Daoy (cell line): Measurements from ENCODE around the gene UVRAG. TPM values are rescaled to one million over a fixed set of nuclear protein-coding genes. Genes with fewer than 3 reads are reported as not detected.
A peak's percentile ranks its signal among the peaks of the same experiment; 100 is the strongest.
"Not testable (repeated sequence)": the region's sequence is repeated elsewhere in the genome, so short reads cannot be mapped to it uniquely, and the experiment has no call there.

ENCODE experiments used
- DNase-seq: peaks from one replicate; pipeline ENCODE4 v3.0.0-alpha.2; 2015; ENCODE audit warnings: low read depth
- total RNA-seq: library from RNA; depleted of rRNA; stranded (reverse); fragments of >200 nt; shearing (Covaris generic); gene quantifications from 2 replicates; pipeline ENCODE4 v1.2.3, GENCODE V29; 2014

The UVRAG gene
- total RNA-seq, 1 experiment from 2014 or later = 9.9 TPM

DNA sequence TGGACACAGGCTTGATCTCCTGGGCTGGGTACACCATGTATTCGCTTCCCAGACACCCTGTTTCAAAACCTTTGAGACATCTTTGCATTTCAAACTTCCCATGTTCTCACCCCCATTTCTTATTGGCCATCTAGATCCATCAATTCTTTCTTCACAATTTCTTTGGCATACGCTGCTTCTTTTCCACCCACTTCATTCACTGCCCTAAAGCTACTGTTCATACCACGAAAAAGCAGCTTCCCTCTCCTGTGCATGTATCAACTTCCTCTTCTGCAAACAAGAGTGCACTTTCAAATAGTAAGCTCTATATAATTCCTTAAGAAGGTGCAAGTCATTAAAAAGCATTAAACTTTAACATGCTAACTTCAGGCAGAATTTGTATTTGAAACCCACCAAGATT lies 21.4 kb downstream of the UVRAG start:
- DNase-seq = no peak

DNA sequence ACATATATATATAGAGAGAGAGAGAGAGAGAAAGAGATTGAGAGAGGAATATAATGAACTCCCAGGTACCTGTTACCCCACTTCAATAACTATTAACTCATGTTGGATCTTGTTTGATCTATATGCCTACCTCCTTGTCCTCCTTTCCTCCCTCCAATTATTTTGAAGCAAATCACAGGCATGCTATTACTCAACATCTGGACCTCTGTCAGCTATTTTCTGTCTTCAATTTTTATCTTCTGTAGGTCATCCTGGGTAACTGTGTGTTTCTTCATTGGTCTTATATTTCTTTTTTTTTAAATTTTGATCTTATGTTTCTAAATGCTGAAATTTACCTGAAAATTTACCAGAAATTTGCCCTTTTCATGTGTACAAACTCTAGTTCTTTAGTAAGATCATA lies 24.8 kb downstream of the UVRAG start:
- DNase-seq = no peak

DNA sequence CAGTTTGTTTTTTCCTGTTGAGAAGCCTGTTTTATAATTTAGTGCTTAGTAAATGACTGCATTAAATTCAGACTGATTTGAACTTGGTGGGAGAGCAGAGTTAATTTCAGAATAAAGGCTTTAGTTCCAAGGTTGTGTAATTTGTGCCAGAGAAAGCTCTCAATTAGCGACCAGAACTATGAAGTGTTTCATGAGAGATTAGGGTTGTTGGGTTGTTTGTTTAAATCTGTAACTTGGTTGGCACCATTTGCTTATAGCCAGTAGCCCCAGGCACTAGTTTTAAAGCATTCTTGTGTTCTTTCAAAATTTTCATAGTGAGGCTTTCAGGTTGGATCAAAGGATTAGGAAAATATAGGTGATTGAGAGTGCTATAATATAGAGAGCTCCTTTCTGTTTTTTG lies 25.5 kb downstream of the UVRAG start:
- no peak for DNase-seq

DNA sequence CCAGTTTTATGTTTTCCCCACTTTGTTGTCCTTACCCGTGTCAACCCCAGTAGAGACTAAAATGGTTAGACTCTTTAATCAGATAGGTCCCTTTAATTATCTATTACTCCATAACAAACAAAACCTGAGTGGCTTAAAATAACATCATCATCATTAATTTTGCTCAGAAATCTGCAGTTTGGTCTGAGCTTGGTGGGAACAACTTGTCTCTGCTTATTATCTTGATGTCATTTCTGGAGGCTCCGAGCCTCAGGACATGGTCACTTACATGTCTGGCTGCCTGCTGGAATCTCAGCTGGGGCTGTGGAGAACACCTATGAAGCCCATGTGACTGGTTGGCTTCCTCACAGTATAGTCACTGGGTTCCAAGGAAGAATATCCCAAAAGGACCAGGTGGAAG lies 26.7 kb downstream of the UVRAG start:
- no peak for DNase-seq

DNA sequence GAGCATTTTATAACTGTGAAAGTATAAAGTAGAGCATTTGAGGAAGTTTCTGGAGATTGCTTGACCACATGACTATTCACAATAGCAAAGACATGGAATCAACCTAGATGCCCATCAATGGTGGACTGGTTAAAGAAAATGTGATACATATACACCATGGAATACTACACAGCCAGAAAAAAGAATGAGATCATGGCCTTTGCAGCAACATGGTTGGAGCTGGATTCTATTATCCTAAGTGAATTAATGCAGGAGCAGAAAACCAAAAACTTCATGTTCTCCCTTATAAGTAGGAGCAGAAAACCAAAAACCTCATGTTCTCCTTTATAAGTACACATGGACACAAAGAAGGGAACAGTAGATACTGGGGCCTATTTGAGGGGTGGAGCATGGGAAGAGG lies 30.3 kb downstream of the UVRAG start:
- no peak for DNase-seq

DNA sequence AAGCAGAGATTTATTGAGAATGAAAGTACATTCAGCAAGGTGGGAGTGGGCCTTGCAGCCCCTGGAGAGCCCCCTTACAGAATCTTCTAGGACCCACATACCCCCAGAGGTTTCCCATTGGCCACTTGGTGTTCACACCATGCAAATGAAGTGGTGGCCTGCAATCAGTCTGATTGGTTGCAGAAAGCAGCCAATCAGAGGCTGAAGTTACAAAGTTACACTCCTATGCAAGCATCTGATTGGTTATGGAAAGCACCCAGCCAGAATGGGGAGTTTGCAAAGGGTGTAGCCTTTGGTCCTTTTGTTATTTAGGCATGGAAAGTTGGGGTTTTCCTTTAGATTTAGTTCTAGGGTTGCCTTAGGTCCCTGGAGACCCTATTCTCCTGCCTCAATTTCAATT lies 34.9 kb downstream of the UVRAG start:
- no peak for DNase-seq

DNA sequence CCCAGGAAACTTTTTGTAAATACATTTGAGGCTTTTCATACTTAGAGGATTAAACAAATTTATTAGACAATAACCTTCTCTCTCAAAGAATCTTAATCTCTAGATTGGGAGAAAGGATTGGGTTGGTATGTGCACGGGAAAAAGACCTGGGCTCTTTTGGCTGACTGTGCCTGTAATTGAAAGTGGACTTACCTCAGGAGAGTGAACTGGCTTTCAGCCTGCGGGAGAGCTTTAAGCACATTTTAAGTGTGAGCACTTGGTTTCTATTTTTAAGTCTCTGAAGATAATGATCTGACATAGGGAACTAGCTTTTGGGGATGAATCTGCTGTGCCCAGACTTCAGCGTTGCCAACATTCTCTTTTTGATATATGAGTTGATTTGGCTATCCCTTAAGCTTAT lies 35.8 kb downstream of the UVRAG start:
- DNase-seq = no peak

DNA sequence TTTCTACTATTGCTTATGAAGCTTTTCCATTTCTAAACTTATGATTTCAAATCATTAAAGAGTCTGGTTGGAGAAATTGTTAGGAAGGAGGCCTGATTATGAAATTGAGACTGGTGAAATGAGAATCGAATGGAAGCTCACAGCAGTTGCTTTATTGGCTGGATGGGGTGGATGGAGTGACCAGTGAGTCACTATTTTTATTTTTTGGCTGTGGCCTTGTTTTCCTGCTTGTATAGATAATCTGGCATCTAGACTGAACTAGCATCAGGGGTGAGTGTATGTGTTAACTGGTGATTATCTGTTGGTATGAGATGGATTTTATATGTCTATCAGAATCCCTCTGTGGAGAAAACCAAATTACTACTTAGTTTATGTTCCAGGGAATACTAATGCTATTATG lies 36.2 kb downstream of the UVRAG start:
- no peak for DNase-seq

DNA sequence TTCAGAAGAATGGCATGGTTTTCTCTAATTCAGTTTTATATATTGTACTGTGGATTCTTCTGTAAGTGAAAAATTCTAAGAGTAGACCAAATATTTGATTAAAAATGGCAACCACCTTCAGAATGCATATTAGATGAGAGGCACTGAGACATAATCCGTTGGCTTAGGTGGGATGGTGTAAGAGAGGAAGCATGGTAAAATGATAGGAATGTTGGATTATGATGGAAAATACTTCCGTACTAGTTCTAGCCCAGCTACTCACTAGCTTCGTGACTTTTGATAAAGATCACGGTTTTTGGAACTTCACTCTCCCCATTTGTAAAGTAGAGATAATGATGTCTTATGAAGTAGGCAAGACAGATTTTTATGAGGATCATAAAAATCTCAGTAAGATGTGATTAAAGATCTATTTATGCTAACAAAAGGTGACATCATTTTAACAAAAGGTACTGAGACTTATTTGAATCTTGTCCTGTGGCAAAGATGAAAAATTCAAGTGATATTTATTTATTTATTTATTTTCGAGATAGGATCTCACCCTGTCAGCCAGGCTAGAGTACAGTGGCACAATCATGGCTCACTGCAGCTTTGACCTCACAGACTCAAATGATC lies 37.5 kb downstream of the UVRAG start:
- DNase-seq = no peak

DNA sequence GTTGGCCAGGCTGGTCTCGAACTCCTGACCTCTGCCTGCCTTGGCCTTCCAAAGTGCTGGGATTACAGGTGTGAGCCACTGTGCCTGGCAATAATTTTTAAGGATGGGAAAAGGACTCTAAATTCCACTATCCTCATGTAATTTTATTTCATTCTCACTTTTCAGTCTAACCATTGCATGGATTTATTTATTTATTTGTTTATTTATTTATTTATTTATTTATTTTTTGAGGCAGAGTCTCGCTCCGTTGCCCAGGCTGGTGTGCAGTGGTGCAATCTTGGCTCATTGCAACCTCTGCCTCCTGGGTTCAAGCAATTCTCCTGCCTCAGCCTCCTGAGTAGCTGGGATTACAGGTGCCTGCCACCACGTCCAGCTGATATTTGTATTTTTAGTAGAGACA lies 38.6 kb downstream of the UVRAG start:
- not testable (repeated sequence) for DNase-seq

DNA sequence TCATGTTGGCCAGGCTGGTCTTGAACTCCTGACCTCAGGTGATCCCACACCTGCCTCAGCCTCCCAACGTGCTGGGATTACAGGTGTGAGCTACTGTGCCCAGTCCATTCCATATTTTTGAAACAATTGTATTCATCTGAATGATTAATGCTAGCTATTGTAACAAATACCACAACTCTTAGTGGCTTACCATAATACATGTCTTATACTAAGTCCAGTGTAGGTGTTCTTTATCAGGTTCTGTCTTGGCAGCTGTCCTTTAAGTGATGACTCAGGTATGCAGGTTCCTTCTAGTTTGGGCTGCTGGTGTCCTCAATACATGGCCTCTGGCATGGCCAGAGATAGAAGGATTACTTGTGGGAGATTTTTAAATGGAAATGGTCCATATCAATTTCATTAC lies 39.0 kb downstream of the UVRAG start:
- DNase-seq = no peak

DNA sequence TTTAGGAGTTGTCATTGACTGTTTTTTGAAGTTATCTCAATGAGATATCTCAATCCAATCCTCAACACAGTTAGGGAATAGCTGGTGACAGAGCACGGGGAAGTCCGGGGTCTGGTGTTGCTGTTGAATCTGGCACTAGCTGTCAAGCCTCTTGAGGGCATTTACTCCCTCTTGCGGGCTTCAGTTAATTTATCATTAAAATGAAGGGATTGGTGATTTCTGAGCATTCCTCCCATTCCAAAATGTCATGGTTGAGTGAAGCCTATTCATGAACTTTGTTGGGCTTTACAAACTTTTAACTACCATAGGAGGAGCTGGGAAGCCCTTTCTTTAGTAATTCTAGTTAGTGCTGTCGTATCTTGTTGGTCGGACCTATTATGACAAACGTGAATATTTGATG lies 40.2 kb downstream of the UVRAG start:
- DNase-seq = no peak

DNA sequence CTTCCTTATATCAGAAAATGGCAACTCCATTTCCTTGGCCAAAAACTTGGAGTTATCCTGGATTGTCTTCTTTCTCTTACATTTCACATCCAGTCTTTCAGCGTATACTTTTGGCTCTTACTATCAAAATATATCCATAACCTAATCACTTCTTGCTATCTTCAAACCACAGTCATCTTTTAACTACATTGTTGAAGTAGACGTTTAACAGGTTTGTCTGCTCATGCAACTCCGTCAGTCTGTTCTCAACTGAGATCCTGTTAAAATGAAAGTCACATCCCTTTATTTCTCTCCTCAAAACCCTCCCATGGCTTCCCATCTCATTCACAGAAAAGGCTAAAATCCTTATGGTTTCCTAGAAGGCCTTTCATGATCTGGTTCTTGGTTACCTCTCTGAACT lies 41.9 kb downstream of the UVRAG start:
- no peak for DNase-seq

DNA sequence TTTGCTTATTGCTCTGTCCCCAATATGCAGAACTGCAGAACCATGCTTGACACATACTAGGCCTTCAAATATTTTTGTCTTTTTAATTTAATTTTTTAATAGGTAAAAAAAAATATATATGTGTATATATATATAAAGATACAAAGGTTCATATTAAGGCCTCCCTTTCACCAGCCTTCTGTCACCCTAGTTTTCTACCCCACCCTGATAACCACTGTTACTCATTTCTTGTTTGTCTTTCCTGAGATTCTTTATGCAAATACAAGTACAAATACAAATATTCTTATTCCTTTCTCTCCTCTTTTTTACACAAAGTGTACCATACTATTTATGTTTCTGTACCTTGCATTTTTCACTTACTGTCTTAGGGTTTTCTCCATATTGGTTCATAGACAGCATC lies 43.0 kb downstream of the UVRAG start:
- DNase-seq = no peak

DNA sequence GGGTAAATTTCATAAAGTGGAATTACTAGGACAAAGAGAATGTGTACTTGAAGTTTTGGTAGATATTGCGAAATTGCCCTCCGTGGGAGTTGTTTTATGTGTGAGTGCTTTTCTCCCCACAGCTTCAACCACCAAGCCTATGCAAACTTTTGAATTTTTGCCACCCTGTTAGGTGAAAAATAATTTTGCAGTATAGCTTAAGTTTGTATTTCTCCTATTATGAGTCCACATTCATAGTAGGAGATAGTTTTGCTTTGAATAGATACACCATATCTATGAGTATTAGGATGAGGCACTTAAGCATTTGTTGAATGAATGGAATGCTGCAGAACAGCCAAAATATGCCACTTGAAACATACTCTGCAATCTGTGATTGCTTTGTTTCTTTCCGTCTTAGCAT lies 43.6 kb downstream of the UVRAG start:
- DNase-seq = no peak

DNA sequence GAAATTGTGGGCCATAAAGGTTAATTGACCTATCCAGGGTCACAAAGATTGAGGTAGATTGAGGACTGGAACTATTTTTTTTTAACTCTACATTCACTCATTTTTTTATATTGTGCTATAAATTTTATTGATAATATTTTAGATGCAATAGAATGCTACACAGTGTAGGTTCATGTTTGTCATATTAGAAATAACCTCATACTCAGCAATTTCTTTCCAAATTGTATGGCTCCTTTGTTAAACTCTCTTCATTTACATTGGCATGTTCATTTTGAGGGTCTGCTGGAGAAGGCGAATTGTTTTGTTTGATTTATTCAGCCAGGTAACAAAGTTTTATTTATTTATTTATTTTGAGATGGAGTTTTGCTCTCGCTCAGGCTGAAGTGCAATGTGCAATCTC lies 44.6 kb downstream of the UVRAG start:
- no peak for DNase-seq

DNA sequence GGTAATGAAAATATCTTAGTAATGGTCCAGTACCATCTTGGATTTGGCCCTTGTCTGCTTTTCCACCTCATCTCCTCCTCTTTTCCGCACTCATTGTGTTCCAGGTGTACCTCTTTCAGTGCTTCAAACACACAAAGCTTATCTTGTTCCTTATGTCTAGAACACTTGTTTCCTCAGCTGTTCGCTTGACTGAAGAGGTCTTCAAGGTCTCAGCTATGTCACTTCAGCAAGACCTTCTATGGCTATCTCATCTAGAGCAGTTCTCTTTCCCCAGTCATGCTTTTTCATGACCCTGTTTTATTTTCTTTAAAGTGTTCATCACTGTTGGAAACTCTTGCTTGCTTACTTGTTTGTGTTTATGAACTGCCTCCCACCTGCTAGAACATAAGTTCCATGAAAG lies 47.4 kb downstream of the UVRAG start:
- DNase-seq = no peak

DNA sequence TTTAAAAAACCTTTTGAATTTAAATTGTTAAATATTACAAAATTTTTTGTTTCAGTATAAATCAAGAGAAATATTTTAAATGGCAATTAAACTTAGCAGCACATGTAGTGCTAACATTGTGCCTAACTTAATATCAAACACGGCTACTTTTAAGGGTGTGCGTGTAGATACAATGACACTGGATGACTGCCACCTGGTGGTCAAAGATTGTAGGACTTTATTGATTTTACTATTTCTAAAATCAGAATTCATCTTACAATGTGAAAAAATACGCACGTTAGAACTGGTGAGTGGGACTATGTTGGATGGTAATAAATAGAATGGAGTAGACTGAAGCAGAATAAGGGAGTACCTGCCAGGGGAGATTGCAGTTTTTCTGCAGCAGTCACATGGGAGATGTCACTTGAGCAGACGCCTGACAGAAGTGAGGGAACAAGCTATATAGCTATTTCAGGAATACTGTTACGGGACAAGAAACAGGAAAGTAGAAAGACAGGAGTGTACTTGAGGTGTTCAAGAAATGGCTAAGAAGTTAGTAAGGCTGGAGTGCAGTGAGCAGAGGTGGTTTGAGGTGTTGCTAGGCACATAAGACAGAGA lies 52.9 kb downstream of the UVRAG start:
- peak; percentile 22 for DNase-seq

DNA sequence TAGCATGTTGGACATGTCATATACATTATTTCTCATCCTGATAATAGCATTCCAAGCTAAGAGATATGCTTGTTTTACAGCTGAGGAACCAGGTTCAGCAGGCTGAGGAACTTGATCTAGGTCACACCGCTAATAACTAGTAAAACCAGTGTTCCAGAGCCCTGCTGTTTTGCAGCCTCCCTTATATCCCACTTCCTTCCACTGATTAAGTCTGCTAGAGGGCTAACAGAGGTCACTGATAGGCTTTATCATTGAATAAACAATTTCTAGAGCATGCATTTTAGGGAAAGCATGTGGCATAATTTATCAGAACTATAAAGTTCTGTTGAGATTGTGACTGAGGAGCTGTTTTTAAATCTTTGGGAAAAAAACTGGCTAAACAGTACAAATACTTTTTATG lies 54.0 kb downstream of the UVRAG start:
- no peak for DNase-seq

DNA sequence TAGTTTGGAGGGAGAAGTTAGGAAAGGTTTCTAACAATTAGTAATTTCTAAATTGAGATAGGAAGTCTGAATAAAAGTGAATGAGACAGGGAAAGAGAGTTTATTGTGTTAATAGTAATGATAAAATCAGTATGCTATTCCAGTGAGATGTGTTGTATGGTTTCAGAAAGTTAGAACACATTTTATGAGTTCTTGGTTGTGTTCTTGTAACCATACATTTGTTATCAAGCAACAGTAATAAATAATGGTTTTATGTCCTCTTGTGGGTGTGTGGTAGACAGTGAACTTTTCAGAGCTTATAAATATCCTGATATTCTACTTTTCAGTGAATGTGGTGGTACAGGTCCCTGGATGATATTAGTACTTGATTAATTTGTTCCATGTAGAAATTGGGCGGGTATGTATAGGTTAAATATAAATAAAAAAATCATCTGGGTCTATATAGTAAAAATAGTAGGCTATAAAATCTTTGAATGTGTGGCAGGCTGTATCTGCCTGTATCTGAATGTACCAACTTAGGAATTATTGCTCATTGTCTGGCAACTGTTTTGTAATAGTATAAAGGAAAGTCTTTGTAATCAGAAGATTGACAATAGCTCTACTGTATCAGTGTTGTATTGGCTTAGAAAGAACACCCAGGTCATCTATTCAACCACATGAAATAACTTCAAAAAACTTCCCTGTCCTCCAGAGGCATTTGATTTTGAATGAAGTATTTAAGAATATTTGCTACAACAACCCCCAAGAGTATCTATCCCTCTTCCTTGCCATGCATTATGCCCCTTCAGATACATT lies 54.8 kb downstream of the UVRAG start:
- DNase-seq = no peak

DNA sequence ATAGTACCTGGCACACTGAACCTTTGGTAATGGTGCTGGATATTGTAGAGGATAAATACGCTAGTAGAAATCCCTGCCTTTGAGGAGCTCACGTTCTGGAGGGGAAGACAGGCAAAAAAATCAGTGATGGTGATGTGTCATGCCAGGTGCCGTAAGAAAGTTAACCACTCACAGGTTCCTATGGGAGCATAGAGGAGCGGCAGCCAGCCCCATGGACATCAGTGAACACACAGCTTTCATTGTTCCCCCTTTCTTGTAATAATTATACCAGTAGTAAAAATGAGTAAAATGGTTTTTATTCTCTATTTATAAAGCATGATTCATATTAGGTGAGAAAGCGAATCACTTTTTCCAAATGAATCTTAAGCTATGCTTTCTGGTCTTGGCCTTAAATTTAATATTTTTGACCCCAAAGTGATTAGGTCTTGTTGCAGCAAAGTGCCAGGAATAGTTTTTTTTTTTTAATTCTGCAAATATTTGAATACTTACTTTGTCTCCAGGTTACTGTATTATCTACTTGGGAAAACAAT lies 57.9 kb downstream of the UVRAG start:
- no peak for DNase-seq

DNA sequence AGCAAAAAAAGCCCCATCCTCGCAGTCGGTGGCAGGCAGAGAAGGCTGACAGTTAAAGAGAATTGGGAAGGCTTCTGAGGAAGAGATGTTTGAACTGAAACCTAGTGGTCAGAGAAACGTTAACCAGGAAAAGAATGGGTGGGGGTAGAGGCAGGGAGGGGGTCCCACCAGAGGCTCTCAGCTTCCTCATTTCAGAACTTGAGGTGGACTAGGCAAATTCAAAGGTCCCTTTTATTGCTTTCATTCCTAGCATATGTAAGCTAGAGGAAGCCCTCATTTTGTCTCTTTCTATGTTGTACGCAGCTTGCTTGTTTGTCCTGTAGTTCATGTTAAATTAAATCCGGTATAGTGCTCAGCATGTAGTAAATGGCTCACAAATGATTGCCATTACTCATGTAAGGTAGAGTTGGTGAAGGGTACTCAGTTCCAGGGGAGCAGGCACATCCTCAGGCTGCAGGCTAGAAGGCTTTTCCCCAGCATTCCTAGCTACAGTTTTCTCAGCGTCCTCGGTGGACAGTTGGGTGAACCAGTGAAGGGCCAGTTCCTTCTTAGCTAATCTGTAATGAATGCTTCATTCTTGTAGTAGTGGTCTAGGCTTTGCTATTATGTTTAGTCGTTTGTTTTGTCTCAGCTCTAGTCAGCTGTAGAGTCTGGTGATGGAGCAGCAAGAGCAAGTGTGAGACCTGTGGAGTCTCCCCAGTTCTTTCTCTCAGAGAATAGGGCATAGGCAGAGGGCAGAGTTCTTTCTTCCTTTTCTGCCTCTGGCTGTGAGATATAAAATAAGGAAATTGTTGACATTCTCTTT lies 58.6 kb downstream of the UVRAG start:
- DNase-seq = no peak
